Immature natural killer cell (primary cell): Measurements from ENCODE around the gene USO1. TPM values are rescaled to one million over a fixed set of nuclear protein-coding genes. Genes with fewer than 3 reads are reported as not detected.
"Not testable (repeated sequence)": the region's sequence is repeated elsewhere in the genome, so short reads cannot be mapped to it uniquely, and the experiment has no call there.

Experiments
- DNase-seq, 3 donors: peaks; one replicate each; pipeline ENCODE4 v3.0.0; 2022; ENCODE audit warnings: mixed read lengths in 1 of 3
- H3K27ac Mint-ChIP-seq, 6 donors: one replicate each; pipeline ENCODE4 v1.8.0; 2020; ENCODE audit warnings: mixed read lengths in 6 of 6, mild to moderate bottlenecking in 5 of 6, inconsistent platforms in 4 of 6, moderate library complexity in 3 of 6
- H3K27me3 Mint-ChIP-seq, 3 donors: one replicate each; pipeline ENCODE4 v1.8.0; 2020 to 2021; ENCODE audit warnings: low read depth in 3 of 3, mild to moderate bottlenecking in 3 of 3, mixed read lengths in 3 of 3, moderate library complexity in 3 of 3, inconsistent platforms in 1 of 3
- H3K36me3 Mint-ChIP-seq, 3 donors: one replicate each; pipeline ENCODE4 v1.8.0; 2020; ENCODE audit warnings: mixed read lengths in 3 of 3, inconsistent platforms in 2 of 3, mild to moderate bottlenecking in 2 of 3
- H3K4me1 Mint-ChIP-seq, 2 donors: one replicate each; pipeline ENCODE4 v1.8.0; 2020; ENCODE audit warnings: inconsistent platforms in 2 of 2, mild to moderate bottlenecking in 2 of 2, mixed read lengths in 2 of 2, moderate library complexity in 1 of 2
- H3K4me3 Mint-ChIP-seq, 5 donors: one replicate each; pipeline ENCODE4 v1.8.0; 2020; ENCODE audit warnings: mild to moderate bottlenecking in 5 of 5, mixed read lengths in 5 of 5, inconsistent platforms in 3 of 5, moderate library complexity in 3 of 5
- H3K9me3 Mint-ChIP-seq, 6 donors: one replicate each; pipeline ENCODE4 v1.8.0; 2020; ENCODE audit warnings: mild to moderate bottlenecking in 6 of 6, mixed read lengths in 6 of 6, inconsistent platforms in 4 of 6, moderate library complexity in 3 of 6
- polyA plus RNA-seq, 3 donors: library from polyadenylated mRNA; unstranded; fragments of 300-500 nt; fragmentation: Illumina TruSeq; gene quantifications; one replicate each; pipeline ENCODE4 v1.2.3, GENCODE V29; 2021

The USO1 gene, protein sequence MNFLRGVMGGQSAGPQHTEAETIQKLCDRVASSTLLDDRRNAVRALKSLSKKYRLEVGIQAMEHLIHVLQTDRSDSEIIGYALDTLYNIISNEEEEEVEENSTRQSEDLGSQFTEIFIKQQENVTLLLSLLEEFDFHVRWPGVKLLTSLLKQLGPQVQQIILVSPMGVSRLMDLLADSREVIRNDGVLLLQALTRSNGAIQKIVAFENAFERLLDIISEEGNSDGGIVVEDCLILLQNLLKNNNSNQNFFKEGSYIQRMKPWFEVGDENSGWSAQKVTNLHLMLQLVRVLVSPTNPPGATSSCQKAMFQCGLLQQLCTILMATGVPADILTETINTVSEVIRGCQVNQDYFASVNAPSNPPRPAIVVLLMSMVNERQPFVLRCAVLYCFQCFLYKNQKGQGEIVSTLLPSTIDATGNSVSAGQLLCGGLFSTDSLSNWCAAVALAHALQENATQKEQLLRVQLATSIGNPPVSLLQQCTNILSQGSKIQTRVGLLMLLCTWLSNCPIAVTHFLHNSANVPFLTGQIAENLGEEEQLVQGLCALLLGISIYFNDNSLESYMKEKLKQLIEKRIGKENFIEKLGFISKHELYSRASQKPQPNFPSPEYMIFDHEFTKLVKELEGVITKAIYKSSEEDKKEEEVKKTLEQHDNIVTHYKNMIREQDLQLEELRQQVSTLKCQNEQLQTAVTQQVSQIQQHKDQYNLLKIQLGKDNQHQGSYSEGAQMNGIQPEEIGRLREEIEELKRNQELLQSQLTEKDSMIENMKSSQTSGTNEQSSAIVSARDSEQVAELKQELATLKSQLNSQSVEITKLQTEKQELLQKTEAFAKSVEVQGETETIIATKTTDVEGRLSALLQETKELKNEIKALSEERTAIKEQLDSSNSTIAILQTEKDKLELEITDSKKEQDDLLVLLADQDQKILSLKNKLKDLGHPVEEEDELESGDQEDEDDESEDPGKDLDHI
- 10 to 100 TPM; 29.0 to 46.4 (median 36.8) TPM for polyA plus RNA-seq

DNA sequence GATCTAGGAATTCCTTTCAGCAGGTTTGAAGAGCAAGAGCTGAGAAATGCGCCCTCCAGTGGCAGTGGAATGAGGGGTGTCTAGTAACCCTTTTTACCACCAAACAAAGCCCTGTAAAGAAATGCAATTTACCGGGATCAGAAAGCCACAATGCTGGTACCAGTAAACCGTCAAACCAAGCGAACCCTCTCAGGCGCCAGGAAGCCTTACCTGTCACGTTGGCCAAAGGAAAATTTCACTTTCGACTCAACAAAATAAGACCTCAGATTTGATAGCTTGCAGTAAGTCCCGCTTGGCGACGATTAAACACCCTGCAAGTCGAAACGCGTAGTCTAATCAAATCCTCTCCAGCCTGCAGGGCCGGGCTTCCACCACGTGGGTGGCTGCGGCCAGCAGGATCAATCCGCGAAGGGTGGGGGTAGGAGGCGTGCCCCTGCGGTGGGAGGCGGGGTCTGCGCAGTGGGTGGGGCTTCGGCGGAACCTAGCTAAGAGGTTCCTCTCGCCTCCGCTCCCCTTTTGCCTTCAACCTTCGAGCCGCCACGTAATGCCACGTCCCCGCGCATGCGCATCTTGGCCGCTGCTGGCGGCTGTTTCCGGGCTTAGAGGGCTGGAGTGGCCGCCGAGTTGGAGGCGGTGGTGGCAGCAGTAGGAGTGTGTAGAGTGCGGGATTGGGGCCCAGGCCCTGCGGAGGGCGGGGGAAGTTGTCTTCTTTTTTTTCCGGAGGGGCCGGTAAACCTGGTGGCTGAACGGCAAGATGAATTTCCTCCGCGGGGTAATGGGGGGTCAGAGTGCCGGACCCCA, at the start of gene USO1:
TSS of gene USO1 (plus strand) at position 512 of the 801 bp plus-strand sequence. CDS start at position 755, 243 bp downstream.
- H3K27me3 Mint-ChIP-seq, result peaks cover 13 to 18% (median 16%) of the 10 kb centered on the region in 3 donors
- H3K4me1 Mint-ChIP-seq, result peaks cover 46 to 51% of the 10 kb centered on the region in 2 donors
- H3K27ac Mint-ChIP-seq, result peak within 1 kb of the TSS; percentile 96 to 99 (median 98)
- DNase-seq, result peak; percentile 99
- no peaks in the 10 kb centered on the region for H3K9me3 Mint-ChIP-seq
- peak within 1 kb of the TSS; percentile 97 to 99 (median 99) for H3K4me3 Mint-ChIP-seq
- peaks cover 0 to 3% (median 2%) of the 10 kb centered on the region in 3 donors for H3K36me3 Mint-ChIP-seq

- Mint-ChIP-seq H3K27ac (peak overlapping the region in 4 of 6 donors; percentile 17 to 81 (median 42)), H3K4me1 (peaks cover 29 to 35% of the 10 kb centered on the region in 2 donors), H3K4me3 (peak overlapping the region in 1 of 5 donors; percentile 45), H3K9me3 (no peaks in the 10 kb centered on the region), H3K27me3 (peaks cover 13 to 18% (median 17%) of the 10 kb centered on the region in 3 donors), H3K36me3 (peaks cover 0 to 2% (median 0%) of the 10 kb centered on the region in 3 donors)
- no peak for DNase-seq
These were observed 49.3 kb upstream of the USO1 start for GRCh38 chr4:75675004-75675531.

DNA sequence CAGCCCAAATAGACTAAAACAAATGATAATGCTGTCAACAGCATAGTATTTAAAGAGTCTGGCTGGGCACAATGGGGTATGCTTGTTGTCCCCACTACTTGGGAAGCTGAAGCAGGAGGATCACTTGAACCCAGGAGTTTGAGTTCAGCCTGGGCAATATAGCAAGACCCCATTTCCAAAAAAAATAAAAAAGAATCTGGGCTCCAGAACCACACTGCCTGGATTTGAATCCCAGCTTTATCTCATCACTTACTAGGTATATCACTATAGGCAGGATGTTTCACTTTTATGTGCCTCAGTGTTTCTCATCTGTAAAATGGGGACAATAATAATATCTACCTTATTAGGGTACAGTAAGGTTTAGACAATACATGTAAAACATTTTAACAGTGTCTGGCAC, 45.9 kb upstream of the USO1 start:
- DNase-seq, result no peak
- Mint-ChIP-seq H3K27ac (no peak overlapping the region), H3K9me3 (no peaks in the 10 kb centered on the region), H3K4me3 (no peak overlapping the region), H3K27me3 (peaks cover 2 to 3% (median 2%) of the 10 kb centered on the region in 3 donors), H3K36me3 (peaks cover 0 to 4% (median 0%) of the 10 kb centered on the region in 3 donors), H3K4me1 (peaks cover 17 to 27% of the 10 kb centered on the region in 2 donors)

GRCh38 chr4:75678965-75679364, 45.4 kb upstream of the USO1 start:
- Mint-ChIP-seq H3K4me1 (peaks cover 15 to 26% of the 10 kb centered on the region in 2 donors), H3K9me3 (no peaks in the 10 kb centered on the region), H3K4me3 (no peak overlapping the region), H3K36me3 (peaks cover 0 to 4% (median 0%) of the 10 kb centered on the region in 3 donors), H3K27ac (no peak overlapping the region), H3K27me3 (peaks cover 0 to 2% (median 0%) of the 10 kb centered on the region in 3 donors)
- DNase-seq, result no peak

DNA sequence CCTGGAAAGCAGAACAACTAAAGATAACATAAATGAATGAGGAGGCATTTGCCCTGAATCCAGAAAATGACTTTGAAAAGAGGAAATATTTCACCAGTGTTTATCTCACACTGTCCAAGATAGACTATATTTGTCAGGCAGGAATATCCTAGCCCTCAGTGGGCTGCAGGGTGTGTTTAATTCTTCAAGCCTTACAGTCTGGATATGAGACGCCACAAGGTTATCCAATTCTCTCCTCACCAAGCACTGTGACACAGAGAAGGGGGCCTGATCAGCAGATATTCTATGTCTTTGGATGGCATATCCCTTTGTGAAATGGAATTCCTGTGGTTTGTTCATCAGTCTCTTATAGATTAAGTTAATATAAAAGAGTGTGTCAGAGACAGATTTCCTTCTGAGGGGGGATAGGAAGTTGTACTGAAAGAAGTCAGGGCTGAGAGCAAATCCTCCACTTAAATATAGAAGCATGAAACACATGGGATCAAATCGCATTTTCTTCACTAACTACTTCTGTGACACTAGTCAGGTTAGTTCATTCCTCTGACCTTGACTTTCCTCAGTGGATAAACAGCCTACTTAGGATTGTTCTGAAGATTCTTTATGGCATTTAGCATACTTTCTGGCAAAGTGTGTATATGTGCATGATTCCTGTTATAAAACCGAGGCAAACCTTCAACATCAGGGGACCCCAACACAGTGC, 44.4 kb upstream of the USO1 start:
- no peak overlapping the region for H3K27ac Mint-ChIP-seq
- peaks cover 0 to 4% (median 0%) of the 10 kb centered on the region in 3 donors for H3K36me3 Mint-ChIP-seq
- H3K27me3 Mint-ChIP-seq, result peaks cover 0 to 2% (median 0%) of the 10 kb centered on the region in 3 donors
- no peak overlapping the region for H3K4me3 Mint-ChIP-seq
- peaks cover 14 to 22% of the 10 kb centered on the region in 2 donors for H3K4me1 Mint-ChIP-seq
- DNase-seq, result no peak
- no peaks in the 10 kb centered on the region for H3K9me3 Mint-ChIP-seq

DNA sequence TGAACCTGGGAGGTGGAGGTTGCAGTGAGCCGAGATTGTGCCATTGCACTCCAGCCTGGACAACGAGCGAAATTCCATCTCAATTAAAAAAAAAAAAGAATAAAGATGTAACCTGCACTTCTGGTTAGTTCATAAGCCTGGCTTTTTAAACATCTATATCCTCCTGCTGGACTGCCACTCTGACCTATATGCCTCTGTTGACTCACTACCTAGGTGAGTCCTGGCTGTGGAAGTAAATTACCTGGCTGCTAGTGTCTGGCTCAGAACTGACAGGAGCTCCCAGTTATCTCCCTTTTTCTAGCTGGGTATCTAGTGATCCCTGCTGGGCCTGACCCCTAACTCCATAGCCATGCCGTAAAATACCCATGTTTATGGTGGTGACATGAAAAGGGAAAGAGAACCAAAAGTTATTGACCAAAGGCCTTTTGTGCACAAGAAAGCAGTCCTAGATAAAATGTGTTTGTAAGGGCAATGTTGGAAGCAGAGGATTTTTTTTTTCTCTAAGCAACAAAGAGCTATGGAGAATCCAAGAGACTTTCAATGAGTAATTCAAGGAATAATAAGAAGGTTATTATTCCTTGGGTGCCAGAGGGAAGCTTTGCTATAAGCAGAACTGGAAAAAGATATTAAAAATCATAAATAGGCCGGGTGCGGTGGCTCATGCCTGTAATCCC, 40.8 kb upstream of the USO1 start:
- no peak for DNase-seq
- H3K27me3 Mint-ChIP-seq, result peaks cover 0 to 3% (median 0%) of the 10 kb centered on the region in 3 donors
- H3K36me3 Mint-ChIP-seq, result peaks cover 0 to 4% (median 0%) of the 10 kb centered on the region in 3 donors
- H3K4me1 Mint-ChIP-seq, result peaks cover 40 to 52% of the 10 kb centered on the region in 2 donors
- no peaks in the 10 kb centered on the region for H3K9me3 Mint-ChIP-seq
- H3K27ac Mint-ChIP-seq, result peak overlapping the region in 5 of 6 donors; percentile 3 to 81 (median 65)
- H3K4me3 Mint-ChIP-seq, result no peak overlapping the region

DNA sequence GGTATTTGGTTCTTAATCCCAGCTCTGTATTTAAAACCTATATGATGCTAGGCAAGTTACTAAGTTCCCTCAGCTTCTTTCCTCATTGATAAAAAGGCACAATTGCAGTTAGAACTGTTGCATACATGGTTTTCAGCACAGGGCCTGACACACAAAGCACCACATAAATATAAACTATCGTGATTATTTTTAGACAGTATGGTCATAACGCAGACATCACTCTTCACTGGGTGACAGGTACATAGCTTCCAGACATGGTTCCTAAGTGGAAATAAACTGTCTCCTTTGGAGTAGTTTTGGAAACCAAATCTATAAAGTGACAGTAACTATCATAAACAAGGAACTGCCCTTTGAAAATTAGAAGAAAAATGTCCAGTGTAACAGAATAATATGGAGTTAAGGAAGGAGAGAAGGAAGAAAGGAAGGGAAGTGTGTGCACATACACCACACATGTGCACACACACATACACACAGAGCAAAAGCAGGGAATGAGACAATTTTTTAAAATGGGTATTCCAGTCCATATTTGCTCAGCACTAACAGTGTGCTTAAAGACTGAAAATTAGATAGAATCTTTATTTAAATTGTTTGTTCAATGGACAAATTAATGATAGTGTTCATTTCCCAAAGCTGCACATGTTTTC, 38.7 kb upstream of the USO1 start:
- Mint-ChIP-seq H3K4me1 (peaks cover 40 to 52% of the 10 kb centered on the region in 2 donors), H3K4me3 (peak overlapping the region; percentile 15 to 66 (median 36)), H3K27ac (peak overlapping the region; percentile 51 to 91 (median 74)), H3K36me3 (no peaks in the 10 kb centered on the region), H3K27me3 (peaks cover 0 to 3% (median 0%) of the 10 kb centered on the region in 3 donors), H3K9me3 (no peaks in the 10 kb centered on the region)
- DNase-seq, result no peak

DNA sequence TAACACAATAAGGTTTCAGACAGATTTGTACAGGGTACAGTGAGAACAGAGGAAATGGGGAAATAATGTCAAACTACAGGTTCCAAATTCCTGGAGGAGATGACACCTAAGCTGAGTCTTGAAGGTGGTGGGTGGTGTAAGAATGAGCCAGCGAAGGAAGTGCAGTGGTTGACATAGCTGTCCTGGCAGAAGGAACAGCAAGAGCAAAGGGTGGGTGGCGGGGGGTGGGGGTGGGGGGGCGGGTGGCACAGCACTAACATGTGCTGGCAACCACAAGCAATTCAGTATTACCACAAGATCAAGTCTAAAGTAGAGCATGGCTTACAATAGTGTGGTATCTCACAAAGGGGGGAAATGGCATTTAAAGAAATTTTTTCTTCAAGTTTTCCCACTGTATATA, 38.0 kb upstream of the USO1 start:
- Mint-ChIP-seq H3K27me3 (peaks cover 0 to 3% (median 0%) of the 10 kb centered on the region in 3 donors), H3K4me1 (peaks cover 40 to 52% of the 10 kb centered on the region in 2 donors), H3K9me3 (no peaks in the 10 kb centered on the region), H3K27ac (peak overlapping the region; percentile 1 to 83 (median 70)), H3K4me3 (peak overlapping the region; percentile 16 to 75 (median 46)), H3K36me3 (no peaks in the 10 kb centered on the region)
- DNase-seq, result peak; percentile 38 to 61 (median 52)

DNA sequence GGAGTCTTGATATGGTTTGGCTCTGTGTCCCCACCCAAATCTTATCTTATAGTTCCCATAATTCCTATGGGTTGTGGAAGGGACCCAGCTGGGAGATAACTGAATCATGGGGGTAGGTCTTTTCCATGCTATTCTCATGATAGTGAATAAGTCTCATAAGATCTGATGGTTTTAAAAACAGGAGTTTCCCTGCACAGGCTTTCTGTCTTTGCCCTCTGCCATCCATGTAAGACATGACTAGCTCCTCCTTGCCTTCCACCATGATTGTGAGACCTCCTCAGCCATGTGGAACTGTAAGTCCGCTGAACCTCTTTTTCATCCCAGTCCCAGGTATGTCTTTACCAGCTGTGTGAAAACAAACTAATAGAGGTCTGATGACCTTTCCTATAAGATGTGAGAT, 37.3 kb upstream of the USO1 start:
- H3K27ac Mint-ChIP-seq, result peak overlapping the region; percentile 67 to 90 (median 82)
- H3K36me3 Mint-ChIP-seq, H3K9me3 Mint-ChIP-seq, DNase-seq, H3K27me3 Mint-ChIP-seq: not testable (repeated sequence)
- peak overlapping the region in 4 of 5 donors; percentile 33 to 75 (median 62) for H3K4me3 Mint-ChIP-seq
- H3K4me1 Mint-ChIP-seq, result peaks cover 40 to 48% of the 10 kb centered on the region in 2 donors

- not testable (repeated sequence) for H3K36me3 Mint-ChIP-seq, DNase-seq, H3K9me3 Mint-ChIP-seq, H3K27me3 Mint-ChIP-seq, H3K4me3 Mint-ChIP-seq, H3K27ac Mint-ChIP-seq
- H3K4me1 Mint-ChIP-seq, result peaks cover 13% of the 10 kb centered on the region in 2 donors
These were observed 32.3 kb upstream of the USO1 start for GRCh38 chr4:75692066-75692465.

- peaks cover 20% of the 10 kb centered on the region in 2 donors for H3K4me1 Mint-ChIP-seq
- no peaks in the 10 kb centered on the region for H3K9me3 Mint-ChIP-seq
- peak overlapping the region in 3 of 6 donors; percentile 17 to 51 (median 34) for H3K27ac Mint-ChIP-seq
- DNase-seq, result peak; percentile 7 to 10 (median 8)
- H3K27me3 Mint-ChIP-seq, result no peaks in the 10 kb centered on the region
- peaks cover 0 to 4% (median 0%) of the 10 kb centered on the region in 3 donors for H3K36me3 Mint-ChIP-seq
- no peak overlapping the region for H3K4me3 Mint-ChIP-seq
These were observed 28.3 kb upstream of the USO1 start for GRCh38 chr4:75696071-75696470.
